GM19035 (cell line): ENCODE results near the gene TNFSF4.

Source experiments
- ATAC-seq: cut with Tn5 transposase; IDR thresholded peaks from one replicate; pipeline ENCODE4 v1.9.1; 2021; ENCODE audit not compliant: unreplicated experiment

TNFSF4 gene

GRCh38 chr1:173210716-173211231 is 3.6 kb upstream of the TNFSF4 start:
- no peak for ATAC-seq

GRCh38 chr1:173210283-173210682 is 3.2 kb upstream of the TNFSF4 start:
- no peak for ATAC-seq

GRCh38 chr1:173208868-173209267 is 1.7 kb upstream of the TNFSF4 start:
- no peak for ATAC-seq

DNA sequence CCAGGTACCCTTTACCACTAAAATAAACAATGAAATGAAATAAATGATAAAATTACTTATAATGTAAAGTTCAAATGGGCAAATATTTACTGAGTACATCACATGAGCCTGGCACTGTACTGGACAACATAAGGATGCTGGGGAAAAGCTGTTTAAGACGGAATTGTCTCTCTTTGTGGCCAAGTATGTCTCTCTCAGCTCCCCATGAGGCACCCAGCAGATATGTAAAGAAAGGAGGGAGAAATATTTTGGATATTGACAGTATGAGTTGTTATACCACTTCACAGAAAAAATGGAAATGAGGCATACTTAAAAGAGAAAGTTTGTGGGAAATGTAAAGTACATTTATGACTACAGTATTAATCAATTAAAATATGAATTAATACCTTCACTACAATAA is 1.0 kb upstream of the TNFSF4 start:
- ATAC-seq = no peak

DNA sequence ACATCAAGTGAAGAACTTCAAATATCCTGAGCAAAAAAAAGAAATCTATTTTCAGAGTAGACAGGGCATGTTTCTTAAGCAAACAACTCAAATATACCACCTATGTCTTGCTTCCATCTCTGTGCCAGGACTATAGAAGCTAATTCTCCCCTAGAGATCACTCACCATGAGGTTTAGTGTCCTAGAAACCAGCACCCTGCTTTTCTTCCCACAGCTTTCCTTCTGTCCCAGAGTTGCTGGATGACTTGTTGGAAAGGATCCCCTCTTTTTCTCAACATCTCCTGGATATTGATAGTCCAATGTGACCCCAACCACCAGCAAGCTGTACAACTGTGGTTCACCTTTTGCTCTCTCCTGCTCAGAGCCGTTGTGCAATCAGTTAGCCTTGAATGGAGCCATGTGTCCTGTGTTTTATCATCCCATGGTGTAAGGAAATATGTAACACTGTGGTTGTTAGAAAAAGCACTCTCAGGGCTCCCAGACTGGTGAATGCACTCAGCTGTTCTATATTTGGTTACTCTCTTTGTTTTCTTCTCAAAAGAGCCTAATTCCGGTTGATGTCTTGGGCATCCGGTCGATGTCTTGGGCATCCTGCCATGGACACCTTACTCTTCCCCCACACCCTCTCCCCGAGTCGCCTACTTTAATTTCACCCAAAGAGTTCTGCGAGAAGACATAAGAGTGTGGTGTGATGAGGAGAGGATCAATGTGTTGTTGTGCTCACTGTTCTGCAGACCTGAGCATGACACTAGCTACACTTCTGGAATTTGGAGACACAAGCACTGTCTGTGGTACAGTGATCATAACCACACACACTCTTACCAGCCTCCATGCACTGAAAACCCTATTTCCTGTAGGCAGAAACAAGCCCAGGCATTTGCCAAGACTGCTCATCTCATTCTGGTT is 1.7 kb downstream of the TNFSF4 start:
- ATAC-seq = no peak

- no peak for ATAC-seq
These were observed 2.4 kb downstream of the TNFSF4 start for GRCh38 chr1:173204693-173205092.

GRCh38 chr1:173202424-173203145 is 4.5 kb downstream of the TNFSF4 start:
- ATAC-seq = no peak

DNA sequence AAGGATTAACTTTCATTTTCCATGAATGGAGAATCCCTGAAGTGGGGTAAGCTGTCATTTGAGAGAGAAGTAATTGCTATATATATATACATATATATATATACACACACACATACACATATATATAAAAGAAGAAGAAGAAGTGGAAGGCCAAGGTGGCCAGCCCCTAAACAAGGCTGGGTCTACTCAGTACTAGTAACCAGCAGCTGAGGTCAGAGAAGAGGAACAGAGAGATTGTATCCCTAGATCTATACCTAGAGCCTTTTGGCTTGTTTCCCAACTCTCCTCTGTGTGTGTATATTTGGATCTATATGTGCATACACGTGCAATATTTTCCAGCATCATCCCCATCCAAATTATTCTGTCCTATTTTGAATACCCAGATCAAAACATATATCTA is 5.2 kb downstream of the TNFSF4 start:
- no peak for ATAC-seq

DNA sequence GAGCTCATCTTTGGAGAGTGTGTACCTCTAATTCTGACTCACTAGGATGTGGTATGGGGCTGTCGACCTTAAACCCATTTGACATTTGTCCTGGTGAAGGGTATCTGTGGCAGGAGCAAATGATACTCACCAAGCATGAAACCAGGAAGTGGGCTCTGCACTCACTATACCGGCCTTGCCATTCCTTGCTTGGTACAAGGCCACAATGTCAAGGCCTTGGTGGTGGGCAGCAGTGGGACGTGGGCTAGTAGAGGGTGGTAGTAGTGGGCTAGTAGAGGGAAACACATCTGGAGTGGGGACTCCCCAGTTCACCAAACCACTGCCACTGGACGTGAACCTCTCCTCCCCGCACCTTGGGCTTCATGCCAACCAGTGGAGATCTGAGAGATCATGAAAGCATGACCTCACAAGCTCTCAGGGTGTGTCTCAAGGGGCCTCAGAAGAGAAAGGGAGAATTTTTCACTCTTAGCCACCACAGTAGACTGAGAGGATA is 11.5 kb downstream of the TNFSF4 start:
- no peak for ATAC-seq

DNA sequence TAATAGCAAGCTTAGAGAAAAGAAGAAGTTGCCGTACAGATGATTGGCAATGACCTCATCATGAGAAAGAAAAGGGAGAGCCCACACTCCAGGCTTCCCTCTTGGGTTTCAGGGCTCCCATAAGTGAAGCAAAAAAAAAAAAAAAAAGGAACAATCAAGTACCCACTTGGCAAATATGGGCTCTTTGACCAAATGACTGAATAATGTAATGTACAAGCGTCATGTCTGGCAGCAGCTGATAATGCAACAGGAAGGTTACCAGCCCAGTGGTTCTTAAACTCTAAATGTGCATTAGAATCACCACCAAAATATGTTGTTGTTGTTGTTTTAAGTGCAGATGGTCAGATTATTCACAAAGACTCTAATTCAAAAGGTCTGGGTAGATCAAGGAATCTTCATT is 13.5 kb downstream of the TNFSF4 start:
- ATAC-seq = no peak

- ATAC-seq = no peak
These were observed 16.0 kb downstream of the TNFSF4 start for GRCh38 chr1:173191011-173191705.

DNA sequence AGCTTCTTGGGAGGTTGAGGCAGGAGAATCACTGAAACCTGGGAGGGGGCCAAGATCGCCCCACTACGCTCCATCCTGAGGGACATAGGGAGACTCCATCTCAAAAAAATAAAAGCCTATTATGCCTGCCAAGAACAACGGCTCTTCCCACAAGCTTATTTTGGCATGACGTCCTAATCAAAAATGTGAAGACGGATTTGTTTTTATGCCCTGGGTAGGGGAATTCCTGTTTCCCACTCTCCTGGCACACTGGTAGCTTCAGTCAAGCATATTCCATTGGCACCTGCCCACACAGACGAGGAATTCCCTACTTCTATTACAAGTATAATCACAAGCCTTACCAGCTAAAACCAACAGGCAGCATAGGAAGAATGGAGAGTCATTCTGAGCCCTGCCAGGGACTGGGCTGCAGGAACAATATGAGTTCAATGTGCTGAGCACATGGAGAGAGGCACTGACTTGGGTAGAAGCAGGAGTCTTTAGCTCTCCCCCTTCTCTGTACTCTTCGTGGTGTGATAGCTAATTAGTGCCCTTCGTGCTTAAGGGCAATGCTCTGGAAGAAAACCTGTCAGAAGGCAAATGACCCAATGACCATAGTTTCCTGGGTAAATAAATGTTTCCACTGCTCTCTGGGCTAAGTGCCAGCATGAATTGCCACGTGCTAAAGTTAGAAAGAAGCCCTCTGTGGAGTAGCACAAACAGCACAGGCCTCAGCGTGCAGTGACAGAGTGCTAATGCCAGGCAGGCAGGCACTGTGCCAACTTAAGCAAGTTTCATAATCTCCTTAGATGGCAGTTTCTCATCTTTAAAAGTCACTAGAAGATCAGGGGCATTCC is 16.8 kb downstream of the TNFSF4 start:
- ATAC-seq = no peak

GRCh38 chr1:173187671-173188237 is 19.4 kb downstream of the TNFSF4 start:
- no peak for ATAC-seq

DNA sequence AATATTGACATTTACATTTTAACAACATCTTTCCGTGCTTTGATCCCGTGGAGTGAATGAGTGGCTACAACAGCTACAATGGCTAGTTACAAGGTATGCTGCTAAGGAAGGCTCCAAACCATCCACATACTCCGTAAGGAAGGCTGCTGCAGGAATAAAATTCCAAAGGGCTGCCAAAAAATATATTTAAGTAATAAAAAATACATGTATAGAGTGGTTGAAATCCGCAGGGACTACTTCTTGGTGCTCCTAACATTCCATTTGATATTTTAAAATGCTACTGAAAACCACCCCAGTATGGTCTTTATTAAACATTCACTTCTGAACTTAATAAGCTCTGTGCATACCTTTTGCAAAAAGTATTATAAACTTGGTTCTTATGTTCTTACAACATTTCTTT is 25.3 kb downstream of the TNFSF4 start:
- no peak for ATAC-seq

- no peak for ATAC-seq
These were observed 30.9 kb downstream of the TNFSF4 start for GRCh38 chr1:173176246-173176645.

DNA sequence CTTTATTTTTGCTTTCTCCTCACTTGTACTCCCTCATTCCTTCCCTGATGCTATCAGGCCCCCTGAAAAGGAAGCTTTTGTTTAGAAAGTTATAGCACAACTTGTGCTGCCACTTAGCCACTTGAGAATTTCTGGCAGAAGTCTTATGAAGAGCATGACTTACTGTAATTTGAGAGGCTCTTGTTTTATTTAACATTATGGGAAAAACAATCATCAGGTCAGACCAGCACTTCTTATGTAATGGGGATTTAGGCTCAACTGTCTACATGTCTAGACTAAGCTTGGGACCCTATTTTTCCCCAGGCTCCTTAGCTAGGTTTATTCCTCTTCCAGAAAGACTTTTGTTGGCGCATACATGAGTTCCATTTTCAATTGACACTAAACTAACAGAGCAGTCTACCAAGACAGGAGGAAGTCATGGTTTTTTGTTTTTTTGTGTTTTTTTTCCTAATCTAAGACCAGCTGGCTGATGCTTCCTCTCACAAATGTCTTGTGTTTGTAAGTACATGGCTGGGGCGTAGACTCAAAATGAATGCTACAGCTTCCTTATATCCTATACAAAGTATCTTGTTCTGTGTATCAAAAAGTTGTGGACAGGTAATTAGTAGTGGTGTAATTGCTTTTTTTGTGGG is 31.5 kb downstream of the TNFSF4 start:
- no peak for ATAC-seq

GRCh38 chr1:173173388-173173787 is 33.7 kb downstream of the TNFSF4 start:
- no peak for ATAC-seq

GRCh38 chr1:173171152-173171551 is 36.0 kb downstream of the TNFSF4 start:
- ATAC-seq = no peak

- ATAC-seq = no peak
These were observed 38.2 kb downstream of the TNFSF4 start for GRCh38 chr1:173168941-173169340.

GRCh38 chr1:173164686-173165085 is 42.4 kb downstream of the TNFSF4 start:
- ATAC-seq = no peak
